ENCODE data around the gene INTS15.

INTS15 gene

DNA sequence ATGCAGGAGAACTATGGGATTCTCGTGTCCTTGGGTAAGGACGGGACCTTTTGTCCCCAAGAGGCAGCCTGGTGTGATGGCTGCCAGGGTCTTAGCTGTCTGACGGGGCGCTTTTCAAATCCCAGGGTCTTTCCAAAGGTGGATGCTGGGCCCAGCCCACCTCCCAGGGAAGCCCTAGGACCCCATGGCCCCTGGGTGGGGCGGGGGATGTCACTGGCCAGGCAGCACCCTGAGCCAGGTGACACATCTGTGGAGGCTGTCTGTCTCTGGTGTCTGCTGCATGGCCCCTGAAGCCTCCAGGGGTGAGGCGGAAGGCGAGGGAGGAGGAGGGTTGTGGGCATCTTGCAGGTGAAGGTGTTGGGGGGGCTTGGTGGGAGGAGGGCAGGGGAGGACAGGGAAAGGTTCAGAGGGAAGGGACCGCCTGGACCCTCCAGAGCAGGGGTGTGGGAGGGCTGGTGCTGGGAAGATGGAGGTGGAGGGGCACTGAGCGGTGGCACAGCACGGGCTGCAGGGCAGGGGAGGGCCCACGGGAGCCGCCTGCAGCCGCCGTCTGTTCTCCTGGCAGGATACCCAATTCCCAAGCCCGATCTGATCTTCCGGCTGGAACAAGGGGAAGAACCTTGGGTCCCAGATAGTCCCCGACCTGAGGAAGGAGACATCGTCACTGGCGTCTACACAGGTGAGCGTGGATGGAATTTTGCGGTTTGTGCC, 54.2 kb downstream of the INTS15 start:
- DNase-seq = no peak

- DNase-seq = no peak
Measured at GRCh38 chr7:6644728-6645127, 54.9 kb downstream of the INTS15 start.

GRCh38 chr7:6646465-6646864, 56.6 kb downstream of the INTS15 start:
- DNase-seq = no peak

DNA sequence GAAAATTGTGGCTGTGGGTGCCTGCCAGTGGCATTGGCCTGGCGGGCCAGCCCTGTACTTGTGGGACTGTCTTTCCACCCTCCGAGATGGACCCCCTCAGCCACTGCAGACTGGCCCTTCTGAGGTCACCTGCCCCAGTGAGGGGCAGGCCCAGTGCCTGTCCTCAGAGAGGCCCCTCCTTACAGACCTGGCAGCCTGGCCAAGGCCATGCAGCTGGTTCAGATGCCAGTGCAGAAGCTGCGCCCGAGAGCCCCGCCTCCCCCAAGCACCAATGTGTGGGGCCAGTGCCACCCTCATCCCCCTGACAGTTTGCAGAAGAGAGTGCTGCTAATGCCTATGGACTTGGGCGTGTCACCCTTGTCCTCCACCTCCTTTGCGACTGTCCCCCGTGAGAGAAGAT, 57.3 kb downstream of the INTS15 start:
- DNase-seq = no peak

- DNase-seq = no peak
Measured at GRCh38 chr7:6647541-6647940, 57.7 kb downstream of the INTS15 start.

- DNase-seq = no peak
Measured at GRCh38 chr7:6648066-6648814, 58.4 kb downstream of the INTS15 start.

GRCh38 chr7:6648815-6649104, 58.9 kb downstream of the INTS15 start:
- DNase-seq = no peak

DNA sequence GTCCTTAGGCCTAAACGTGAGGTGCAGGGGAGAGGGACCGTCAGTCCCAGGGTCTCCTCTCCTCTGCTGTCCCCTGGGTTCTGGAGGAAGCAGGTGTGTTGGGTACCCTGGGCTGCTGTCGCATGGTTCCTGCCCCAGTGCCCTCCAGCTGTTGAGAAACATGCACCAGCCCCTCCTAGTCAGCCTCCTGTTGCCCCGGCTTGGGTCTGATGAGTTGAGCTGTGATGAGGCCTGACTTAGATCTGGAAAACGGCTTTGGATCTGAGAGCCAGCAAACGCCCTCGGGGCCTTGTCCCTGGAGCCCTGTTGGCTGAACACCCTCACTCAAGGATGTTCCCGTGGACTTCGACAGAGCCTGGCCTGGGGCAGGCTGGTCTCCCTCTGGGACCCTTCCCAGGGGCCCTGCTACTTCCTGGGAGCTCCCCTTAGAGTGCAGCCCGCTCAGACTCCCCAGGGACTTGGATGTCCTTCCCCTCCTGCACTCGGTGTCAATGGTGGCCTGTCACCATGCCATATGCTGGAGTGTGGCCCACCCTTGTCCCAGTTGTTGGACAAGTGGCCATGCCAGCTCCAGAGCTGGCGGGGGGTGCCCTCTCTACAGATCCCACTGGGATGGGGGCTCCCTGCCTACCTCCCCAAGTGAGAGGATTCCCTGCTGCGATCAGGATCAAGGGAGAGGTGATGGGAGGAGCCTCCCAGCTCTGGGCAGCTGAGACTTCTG, 59.6 kb downstream of the INTS15 start:
- no peak for DNase-seq

GRCh38 chr7:6650086-6650485, 60.3 kb downstream of the INTS15 start:
- DNase-seq = no peak

DNA sequence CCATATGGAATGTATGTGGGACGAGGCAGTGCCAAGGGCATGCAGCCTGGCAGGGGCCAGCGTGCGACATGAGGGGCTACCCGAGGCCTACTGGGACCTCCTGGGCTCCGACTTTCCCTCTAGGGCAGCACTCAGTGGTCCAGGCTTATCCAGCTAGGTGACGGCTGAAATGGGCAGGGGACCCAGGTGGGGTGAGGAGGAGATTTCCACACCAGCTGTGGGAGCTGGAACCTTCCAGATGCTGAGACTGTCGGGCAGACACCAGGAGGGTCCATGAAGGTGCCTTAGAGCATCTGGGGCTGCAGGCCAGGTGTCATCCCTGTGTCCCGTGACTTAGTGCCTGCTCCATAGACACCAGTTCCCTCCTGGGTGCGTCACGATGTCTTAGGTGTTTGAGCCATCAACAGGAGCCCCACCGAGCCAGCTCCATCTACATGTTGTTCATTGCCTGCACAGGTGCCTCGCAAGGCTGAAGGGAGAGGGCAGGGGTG, 60.7 kb downstream of the INTS15 start:
- DNase-seq = no peak

DNA sequence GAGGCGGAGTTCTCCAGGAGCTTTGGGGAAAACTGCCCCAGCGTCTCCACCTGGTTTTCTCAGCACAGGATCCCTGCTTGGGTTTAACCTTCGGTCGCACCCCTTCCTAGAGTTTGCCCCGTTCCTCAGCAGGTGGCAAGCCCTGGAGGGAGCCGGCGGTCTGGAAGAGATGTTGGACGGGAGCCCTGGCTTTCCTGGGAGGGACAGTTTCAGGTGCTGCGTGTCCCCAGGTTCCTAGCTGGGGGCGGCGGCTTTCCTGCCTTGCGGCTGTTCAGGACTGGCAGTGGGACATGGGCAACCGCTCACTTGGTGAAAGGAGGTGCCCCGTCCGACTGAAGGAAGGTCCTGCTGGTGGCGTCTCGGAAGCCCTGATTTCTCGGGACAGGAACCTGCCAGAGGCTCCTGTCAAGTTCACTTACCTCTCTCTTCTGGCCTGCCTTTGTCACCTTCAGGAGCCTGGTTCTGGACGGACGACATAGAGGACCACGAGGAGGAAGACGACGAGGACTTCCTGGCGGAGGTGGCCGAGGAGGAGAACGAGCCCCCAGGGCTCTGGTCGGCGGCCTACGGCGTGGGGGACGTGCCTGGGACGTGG, 62.1 kb downstream of the INTS15 start:
- DNase-seq = no peak

- DNase-seq = no peak
Measured at GRCh38 chr7:6652446-6653011, 62.7 kb downstream of the INTS15 start.

GRCh38 chr7:6653071-6654003, 63.5 kb downstream of the INTS15 start:
- no peak for DNase-seq

DNA sequence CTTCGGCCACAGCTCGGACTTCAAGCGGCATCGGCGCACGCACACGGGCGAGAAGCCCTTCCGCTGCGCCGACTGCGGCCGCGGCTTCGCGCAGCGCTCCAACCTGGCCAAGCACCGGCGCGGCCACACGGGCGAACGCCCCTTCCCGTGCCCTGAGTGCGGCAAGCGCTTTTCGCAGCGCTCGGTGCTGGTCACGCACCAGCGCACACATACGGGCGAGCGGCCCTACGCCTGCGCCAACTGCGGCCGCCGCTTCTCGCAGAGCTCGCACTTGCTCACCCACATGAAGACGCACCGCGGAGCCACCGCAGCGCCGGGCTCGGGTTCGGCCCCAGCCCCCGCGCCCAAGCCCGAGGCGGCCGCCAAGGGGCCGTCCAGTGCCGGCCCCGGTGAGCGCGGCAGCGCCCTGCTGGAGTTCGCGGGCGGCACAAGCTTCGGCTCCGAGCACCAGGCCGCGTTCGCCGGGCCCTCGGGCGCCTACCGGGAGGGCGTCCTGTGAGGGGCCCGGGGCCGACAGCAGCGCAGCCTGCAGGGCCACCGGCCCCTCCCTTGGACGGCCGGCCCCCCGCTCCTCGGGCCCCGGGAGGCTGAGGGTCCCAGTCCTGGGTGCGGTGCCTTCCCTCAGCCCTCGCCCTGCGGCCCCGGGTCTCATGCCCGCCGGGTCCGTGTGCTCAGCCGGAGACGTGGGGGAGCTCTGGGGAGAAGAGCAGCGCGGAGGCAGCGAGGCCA, 64.5 kb downstream of the INTS15 start:
- no peak for DNase-seq

GRCh38 chr7:6654842-6655610, 65.2 kb downstream of the INTS15 start:
- no peak for DNase-seq

GRCh38 chr7:6655636-6656385, 66.0 kb downstream of the INTS15 start:
- no peak for DNase-seq

DNA sequence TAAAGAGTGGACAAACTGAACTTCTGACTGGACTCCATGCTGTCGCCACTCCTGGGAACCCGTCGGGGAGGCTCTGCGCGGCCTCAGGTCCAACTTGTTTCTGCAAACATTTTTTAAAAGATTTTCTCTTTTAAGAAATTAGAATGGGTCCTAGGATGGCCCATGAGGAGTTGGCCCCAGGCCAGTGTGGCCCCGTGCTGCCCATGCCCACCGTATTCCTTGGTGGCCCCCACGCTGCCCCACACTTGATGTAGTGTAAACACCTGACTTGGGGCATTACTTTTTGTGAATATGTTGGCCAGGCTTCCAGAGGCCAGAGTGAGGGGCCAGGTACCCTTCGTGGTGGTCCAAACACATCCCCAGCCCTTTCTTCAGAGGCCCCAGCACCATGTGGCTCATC, 66.6 kb downstream of the INTS15 start:
- DNase-seq = no peak

All from DMS53 (cell line).